Measurements from ENCODE around the gene PDE4B. TPM values are rescaled to one million over a fixed set of nuclear protein-coding genes. Genes with fewer than 3 reads are reported as not detected.

Gene PDE4B
- total and polyA plus RNA-seq, 2 of the 13 experiments (the other 11 are each of a cell fraction or from before 2014, with no cell fraction given), result not detected

DNA sequence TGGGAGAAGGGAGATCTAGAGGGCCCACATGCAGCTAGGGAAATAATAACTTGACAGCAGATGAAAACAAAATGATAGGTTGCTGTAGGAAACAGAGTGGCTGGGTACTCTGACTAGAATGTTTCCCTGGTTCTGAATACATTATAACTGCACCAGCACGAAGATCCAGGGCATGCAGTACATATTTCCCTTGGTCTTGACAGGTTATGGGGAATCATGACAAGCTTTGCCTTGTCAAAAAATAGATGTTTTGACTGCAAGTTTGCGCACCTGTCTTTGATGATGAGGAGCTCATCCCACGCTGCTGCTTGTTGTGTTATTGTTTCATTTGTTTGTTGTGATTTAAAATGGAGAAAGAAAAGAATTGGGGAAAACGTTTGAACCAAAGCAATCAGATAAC lies 292.9 kb downstream of the PDE4B start:
- no peak for FAIRE-seq

More for the DNA sequence above, 292.9 kb downstream of the PDE4B start:
- 1% methylated on average over 4 of the region's 4 CpGs for WGBS (ENCODE audit: low lambda C conversion rate)
- no TSS peak for BruUV-seq (replicated peaks)
- Histone ChIP-seq H3K9me3 (ENCODE audit: low read length) (0 out of 2 replicates have a peak, but pooled peaks cover 9% of the 10 kb centered on the region), H3K4me1 (ENCODE audit: insufficient read depth, low read length) (no peaks in the 10 kb centered on the region), H3K36me3 (replicated peaks in 1 of 2; ENCODE audit: control insufficient read depth in 1 of 2, insufficient read depth in 2 of 2, low read length in 2 of 2) (no peaks in the 10 kb centered on the region), H3K4me2 (ENCODE audit: low read depth, low read length) (no peak overlapping the region), H3K4me3 (replicated peaks in 1 of 3; ENCODE audit: insufficient read depth in 1 of 3, low read depth in 2 of 3, low read length in 3 of 3) (no peak overlapping the region), H2AFZ (ENCODE audit: low read length) (no peak overlapping the region), H3K9ac (ENCODE audit: insufficient read depth, low read depth, low read length) (no peak overlapping the region), H4K20me1 (ENCODE audit: insufficient read depth, low read length) (no peaks in the 10 kb centered on the region), H3K79me2 (ENCODE audit: insufficient read depth, low read length) (no peaks in the 10 kb centered on the region), H3K27ac (ENCODE audit: extremely low read length, insufficient read depth, low read length) (no peak overlapping the region), H3K27me3 (ENCODE audit: control insufficient read depth in 1 of 2, insufficient read depth in 2 of 2, low read length in 2 of 2) (no peaks in the 10 kb centered on the region)
- POLR2A ChIA-PET, result no interaction called here
- CTCF ChIA-PET (ENCODE audit: low intra/inter-chr PET ratio, low total read pairs), result no interaction called here
- DNase-seq (ENCODE audit: low spot score) (no peak), ATAC-seq (no peak)
- intact Hi-C loops (cut with micrococcal nuclease; ENCODE audit: unreplicated experiment) (no loop called here), in situ Hi-C loops (cut with HindIII; ENCODE audit: extremely low pct_ligation_motif_present, low pct_unique_long_range_greater_than_20kb) (no loop called here)
- TF ChIP-seq POLR2AphosphoS5 (IDR thresholded peaks at IDR 0.05; ENCODE audit: low read depth, low read length) (no peak), MBNL3 (CRISPR knock-in tag; conservative IDR thresholded peaks at IDR 0.05) (no peak), SCMH1 (CRISPR knock-in tag; IDR thresholded peaks at IDR 0.05; ENCODE audit: borderline replicate concordance) (no peak), TAF15 (IDR thresholded peaks at IDR 0.05; ENCODE audit: low read depth, low read length, poor library complexity, severe bottlenecking) (no peak), SP5 (CRISPR knock-in tag; IDR thresholded peaks at IDR 0.05; ENCODE audit: borderline replicate concordance, low read depth) (no peak), MTA3 (CRISPR knock-in tag; IDR thresholded peaks at IDR 0.05) (no peak), ESRRA (CRISPR knock-in tag; IDR thresholded peaks at IDR 0.05; ENCODE audit: low read depth) (no peak), NFRKB (IDR thresholded peaks at IDR 0.05) (no peak), TCF12 (IDR thresholded peaks at IDR 0.05) (no peak), TCF12 (CRISPR knock-in tag; IDR thresholded peaks at IDR 0.05) (no peak), RCOR2 (CRISPR knock-in tag; IDR thresholded peaks at IDR 0.05) (no peak), SMYD3 (CRISPR knock-in tag; IDR thresholded peaks at IDR 0.05) (no peak), ZNF484 (CRISPR knock-in tag; IDR thresholded peaks at IDR 0.05; ENCODE audit: borderline replicate concordance, low read depth) (no peak), ZNF605 (CRISPR knock-in tag; IDR thresholded peaks at IDR 0.05) (no peak), ZSCAN31 (CRISPR knock-in tag; IDR thresholded peaks at IDR 0.05; ENCODE audit: low read depth) (no peak), FOXM1 (CRISPR knock-in tag; IDR thresholded peaks at IDR 0.05) (no peak), ZNF160 (CRISPR knock-in tag; IDR thresholded peaks at IDR 0.05) (no peak)
- TF ChIP-seq, protein P1, sequence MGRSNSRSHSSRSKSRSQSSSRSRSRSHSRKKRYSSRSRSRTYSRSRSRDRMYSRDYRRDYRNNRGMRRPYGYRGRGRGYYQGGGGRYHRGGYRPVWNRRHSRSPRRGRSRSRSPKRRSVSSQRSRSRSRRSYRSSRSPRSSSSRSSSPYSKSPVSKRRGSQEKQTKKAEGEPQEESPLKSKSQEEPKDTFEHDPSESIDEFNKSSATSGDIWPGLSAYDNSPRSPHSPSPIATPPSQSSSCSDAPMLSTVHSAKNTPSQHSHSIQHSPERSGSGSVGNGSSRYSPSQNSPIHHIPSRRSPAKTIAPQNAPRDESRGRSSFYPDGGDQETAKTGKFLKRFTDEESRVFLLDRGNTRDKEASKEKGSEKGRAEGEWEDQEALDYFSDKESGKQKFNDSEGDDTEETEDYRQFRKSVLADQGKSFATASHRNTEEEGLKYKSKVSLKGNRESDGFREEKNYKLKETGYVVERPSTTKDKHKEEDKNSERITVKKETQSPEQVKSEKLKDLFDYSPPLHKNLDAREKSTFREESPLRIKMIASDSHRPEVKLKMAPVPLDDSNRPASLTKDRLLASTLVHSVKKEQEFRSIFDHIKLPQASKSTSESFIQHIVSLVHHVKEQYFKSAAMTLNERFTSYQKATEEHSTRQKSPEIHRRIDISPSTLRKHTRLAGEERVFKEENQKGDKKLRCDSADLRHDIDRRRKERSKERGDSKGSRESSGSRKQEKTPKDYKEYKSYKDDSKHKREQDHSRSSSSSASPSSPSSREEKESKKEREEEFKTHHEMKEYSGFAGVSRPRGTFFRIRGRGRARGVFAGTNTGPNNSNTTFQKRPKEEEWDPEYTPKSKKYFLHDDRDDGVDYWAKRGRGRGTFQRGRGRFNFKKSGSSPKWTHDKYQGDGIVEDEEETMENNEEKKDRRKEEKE (IDR thresholded peaks at IDR 0.05), result no peak

Data from HepG2 (cell line).